Heart left ventricle (tissue), 13 donors: Measurements from ENCODE around the gene MRPL32.

Experiments
- POLR2A ChIP-seq, 2 donors: fragments of 450-650 bp; IDR thresholded peaks; one replicate each; pipeline ENCODE4 v1.6.1; 2017; ENCODE audit warnings: antibody characterized with exemption in 2 of 2, mild to moderate bottlenecking in 2 of 2, moderate library complexity in 2 of 2
- TF ChIP-seq, protein P1 (sequence below), 12 donors: fragments of 200-600 bp; sonication (generic) in 4 of 12; IDR thresholded peaks; one replicate each; pipeline versions ENCODE4 v1.5.0 to v1.8.0; 2018 to 2022; ENCODE audit warnings: antibody characterized with exemption in 12 of 12, mild to moderate bottlenecking in 5 of 12
- donor health status: ischemic (EF 13 %, LVEDD 7.1; RV severe dilation, severe dysfunction).
- donor health status: DM: no; HTN: yes; CAD: no.
- donor health status: DM: no; HTN: no; CAD: no.
- donor health status: ischemic (EF 25% LVEDD 6.9; RV normal size, moderate dysfunction).
- donor health status: ischemic (EF 25% LVEDD 5.7; RV mildly dilated, moderate dysfunction).
- donor health status: ischemic (EF 35%, LVEDD 5.7; RV mildly dilated, moderate dysfunction).
- donor health status: nonischemic (EF 11% LVEDD 7.7; RV severe dilation, severe dysfunction).
- donor health status: DM: yes; HTN: yes; CAD: no.
- donor health status: PGD.
- donor health status: ischemic (EF 29% LVEDD 5.4; RV normal size, mild dysfunction).
- donor health status: nonischemic (EF 23%, LVEDD 6.1; RV moderate dilation, normal function).

DNA sequence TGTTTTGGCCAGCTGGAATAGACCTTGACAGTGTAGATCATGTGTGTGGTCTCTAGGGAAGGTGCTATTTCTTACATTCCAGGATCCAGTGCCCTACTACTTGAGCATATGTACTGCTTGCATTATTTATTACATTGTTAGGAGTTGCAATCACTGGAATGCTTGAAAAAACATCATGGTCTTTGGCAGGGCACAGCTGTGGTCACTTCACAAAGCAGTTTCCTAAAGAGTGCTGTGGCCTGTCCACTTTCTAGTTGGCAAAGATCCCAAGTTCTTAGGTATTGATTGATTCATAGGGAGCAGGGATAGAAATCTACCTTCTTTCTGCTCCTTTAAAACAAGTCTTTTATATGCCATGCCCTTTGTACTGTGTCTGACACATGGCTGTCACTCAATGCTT, 24.9 kb upstream of the MRPL32 start:
- TF ChIP-seq, protein P1, sequence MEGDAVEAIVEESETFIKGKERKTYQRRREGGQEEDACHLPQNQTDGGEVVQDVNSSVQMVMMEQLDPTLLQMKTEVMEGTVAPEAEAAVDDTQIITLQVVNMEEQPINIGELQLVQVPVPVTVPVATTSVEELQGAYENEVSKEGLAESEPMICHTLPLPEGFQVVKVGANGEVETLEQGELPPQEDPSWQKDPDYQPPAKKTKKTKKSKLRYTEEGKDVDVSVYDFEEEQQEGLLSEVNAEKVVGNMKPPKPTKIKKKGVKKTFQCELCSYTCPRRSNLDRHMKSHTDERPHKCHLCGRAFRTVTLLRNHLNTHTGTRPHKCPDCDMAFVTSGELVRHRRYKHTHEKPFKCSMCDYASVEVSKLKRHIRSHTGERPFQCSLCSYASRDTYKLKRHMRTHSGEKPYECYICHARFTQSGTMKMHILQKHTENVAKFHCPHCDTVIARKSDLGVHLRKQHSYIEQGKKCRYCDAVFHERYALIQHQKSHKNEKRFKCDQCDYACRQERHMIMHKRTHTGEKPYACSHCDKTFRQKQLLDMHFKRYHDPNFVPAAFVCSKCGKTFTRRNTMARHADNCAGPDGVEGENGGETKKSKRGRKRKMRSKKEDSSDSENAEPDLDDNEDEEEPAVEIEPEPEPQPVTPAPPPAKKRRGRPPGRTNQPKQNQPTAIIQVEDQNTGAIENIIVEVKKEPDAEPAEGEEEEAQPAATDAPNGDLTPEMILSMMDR (IDR thresholded peaks at IDR 0.05): no peak
- no peak for TF ChIP-seq POLR2A (IDR thresholded peaks at IDR 0.05)
